Measurements from ENCODE around the gene CDK5RAP2.

- no peak for TF ChIP-seq E2F5 (CRISPR knock-in tag; IDR thresholded peaks at IDR 0.05)
- TF ChIP-seq ZNF311 (CRISPR knock-in tag; IDR thresholded peaks at IDR 0.05): no peak
- TF ChIP-seq, protein P1, sequence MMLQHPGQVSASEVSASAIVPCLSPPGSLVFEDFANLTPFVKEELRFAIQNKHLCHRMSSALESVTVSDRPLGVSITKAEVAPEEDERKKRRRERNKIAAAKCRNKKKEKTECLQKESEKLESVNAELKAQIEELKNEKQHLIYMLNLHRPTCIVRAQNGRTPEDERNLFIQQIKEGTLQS (IDR thresholded peaks at IDR 0.05): no peak
- TF ChIP-seq, protein P1 (CRISPR knock-in tag; conservative IDR thresholded peaks at IDR 0.05): no peak
- TF ChIP-seq POLR2AphosphoS5 (IDR thresholded peaks at IDR 0.05; ENCODE audit: control insufficient read depth, insufficient read depth, low read depth, low read length): no peak
- TF ChIP-seq GATAD2A (IDR thresholded peaks at IDR 0.05): no peak
- TF ChIP-seq, protein P2, sequence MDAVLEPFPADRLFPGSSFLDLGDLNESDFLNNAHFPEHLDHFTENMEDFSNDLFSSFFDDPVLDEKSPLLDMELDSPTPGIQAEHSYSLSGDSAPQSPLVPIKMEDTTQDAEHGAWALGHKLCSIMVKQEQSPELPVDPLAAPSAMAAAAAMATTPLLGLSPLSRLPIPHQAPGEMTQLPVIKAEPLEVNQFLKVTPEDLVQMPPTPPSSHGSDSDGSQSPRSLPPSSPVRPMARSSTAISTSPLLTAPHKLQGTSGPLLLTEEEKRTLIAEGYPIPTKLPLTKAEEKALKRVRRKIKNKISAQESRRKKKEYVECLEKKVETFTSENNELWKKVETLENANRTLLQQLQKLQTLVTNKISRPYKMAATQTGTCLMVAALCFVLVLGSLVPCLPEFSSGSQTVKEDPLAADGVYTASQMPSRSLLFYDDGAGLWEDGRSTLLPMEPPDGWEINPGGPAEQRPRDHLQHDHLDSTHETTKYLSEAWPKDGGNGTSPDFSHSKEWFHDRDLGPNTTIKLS (IDR thresholded peaks at IDR 0.05; ENCODE audit: borderline replicate concordance, low read depth): no peak
- no peak for TF ChIP-seq NFIC (IDR thresholded peaks at IDR 0.05)
- TF ChIP-seq MYC (IDR thresholded peaks at IDR 0.05; ENCODE audit: low read depth, low read length): no peak
- no peak for TF ChIP-seq MYC (CRISPR knock-in tag; IDR thresholded peaks at IDR 0.05; ENCODE audit: borderline replicate concordance, low read depth)
- no peak for TF ChIP-seq GATA2 (CRISPR knock-in tag; IDR thresholded peaks at IDR 0.05)
- TF ChIP-seq HNRNPUL1 (IDR thresholded peaks at IDR 0.05; ENCODE audit: low read length): no peak
- TF ChIP-seq CHD4 (IDR thresholded peaks at IDR 0.05; ENCODE audit: insufficient read depth, insufficient replicate concordance, low read depth, low read length, poor library complexity, severe bottlenecking): no peak
- TF ChIP-seq CTCF (IDR thresholded peaks at IDR 0.05 in 2 of 3, conservative IDR thresholded peaks at IDR 0.05 in 1 of 3; ENCODE audit: insufficient read depth in 2 of 3, low read depth in 1 of 3, low read length in 3 of 3): no peak
- no peak for TF ChIP-seq ARID1B (IDR thresholded peaks at IDR 0.05)
- TF ChIP-seq ZBTB7A (IDR thresholded peaks at IDR 0.05; ENCODE audit: borderline replicate concordance, control insufficient read depth, low read depth, low read length): no peak
Measured at GRCh38 chr9:120486835-120487234, 93.1 kb downstream of the CDK5RAP2 start.

Data from K562 (cell line).